HCT116 (cell line): ENCODE data around the gene YOD1.

Experiments
- CBX3 ChIP-seq: IDR thresholded peaks from 2 replicates; pipeline ENCODE4 v1.6.1; 2012; ENCODE audit warnings: low read depth
- CTCF ChIP-seq, 3 experiments: fragments of 200-600 bp in 1 of 3; sonication (generic) in 1 of 3; IDR thresholded peaks in 2 of 3; conservative IDR thresholded peaks in 1 of 3; 2 replicates each; pipeline ENCODE4 v1.5.1; 2012 to 2017; ENCODE audit warnings: low read depth in 2 of 3, low read length in 2 of 3, antibody characterized with exemption in 1 of 3, borderline replicate concordance in 1 of 3, control low read depth in 1 of 3, mild to moderate bottlenecking in 1 of 3, mixed read lengths in 1 of 3, mixed run types in 1 of 3, moderate library complexity in 1 of 3; ENCODE audit not compliant: insufficient read depth in 1 of 3
- POLR2A ChIP-seq: IDR thresholded peaks from 2 replicates; pipeline ENCODE4 v1.7.0; 2011; ENCODE audit warnings: borderline replicate concordance; ENCODE audit not compliant: insufficient read depth, insufficient read length; ENCODE audit errors: extremely low read depth
- RAD21 ChIP-seq: IDR thresholded peaks from 2 replicates; pipeline ENCODE4 v1.6.1; 2012; ENCODE audit warnings: low read depth, mild to moderate bottlenecking
- REST ChIP-seq: IDR thresholded peaks from 2 replicates; pipeline ENCODE4 v1.6.1; 2012; ENCODE audit warnings: low read depth
- SP1 ChIP-seq: IDR thresholded peaks from 2 replicates; pipeline ENCODE4 v1.6.1; 2012; ENCODE audit warnings: low read depth
- YY1 ChIP-seq: IDR thresholded peaks from 2 replicates; pipeline ENCODE4 v1.6.1; 2011; ENCODE audit warnings: low read length, low read depth, moderate library complexity, mild to moderate bottlenecking; ENCODE audit not compliant: insufficient replicate concordance; ENCODE audit errors: extremely low read depth
- ZFX ChIP-seq: fragments of 450-650 bp; IDR thresholded peaks from 2 replicates; pipeline ENCODE4 v1.6.1; 2017

GRCh38 chr1:207022996-207023679, 27.9 kb downstream of the YOD1 start:
- TF ChIP-seq CTCF (IDR thresholded peaks at IDR 0.05 in 2 of 3, conservative IDR thresholded peaks at IDR 0.05 in 1 of 3; ENCODE audit: borderline replicate concordance in 1 of 3, insufficient read depth in 1 of 3, low read depth in 2 of 3, low read length in 2 of 3) (no peak), POLR2A (no peak), RAD21 (no peak), ZFX (no peak), YY1 (no peak), CBX3 (no peak), REST (no peak), SP1 (no peak)
